Measurements from ENCODE around the gene DHRSX.

Gene DHRSX, protein sequence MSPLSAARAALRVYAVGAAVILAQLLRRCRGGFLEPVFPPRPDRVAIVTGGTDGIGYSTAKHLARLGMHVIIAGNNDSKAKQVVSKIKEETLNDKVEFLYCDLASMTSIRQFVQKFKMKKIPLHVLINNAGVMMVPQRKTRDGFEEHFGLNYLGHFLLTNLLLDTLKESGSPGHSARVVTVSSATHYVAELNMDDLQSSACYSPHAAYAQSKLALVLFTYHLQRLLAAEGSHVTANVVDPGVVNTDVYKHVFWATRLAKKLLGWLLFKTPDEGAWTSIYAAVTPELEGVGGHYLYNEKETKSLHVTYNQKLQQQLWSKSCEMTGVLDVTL

GRCh38 chrX:2500803-2501558 lies at the start of gene DHRSX, which contains the start of gene ZBED1:
DHRSX (minus strand) TSS chrX:2500976; CDS start chrX:2500925, 51 bp downstream.
ZBED1 (minus strand) TSS chrX:2500976; CDS start chrX:2490719, 10,257 bp downstream.
- Histone ChIP-seq H3K36me3 (ENCODE audit: insufficient read depth, low read length) (0 out of 2 replicates have a peak, but pooled peaks cover under 1% of the 10 kb centered on the region), H3K9me3 (ENCODE audit: control insufficient read depth, insufficient read depth, low read length) (no peaks in the 10 kb centered on the region), H3K9ac (ENCODE audit: low read depth, low read length) (peak within 1 kb of the TSS; percentile 92)

GRCh38 chrX:2549876-2550275 lies 49.1 kb upstream of the DHRSX start:
- Histone ChIP-seq H3K4me1 (ENCODE audit: insufficient read depth, low read length) (peaks cover 16% of the 10 kb centered on the region), H3K9me3 (ENCODE audit: control insufficient read depth, insufficient read depth, low read length) (peaks cover 9% of the 10 kb centered on the region), H3K36me3 (ENCODE audit: insufficient read depth, low read length) (no peaks in the 10 kb centered on the region), H3K9ac (ENCODE audit: low read depth, low read length) (no peak overlapping the region)

More at GRCh38 chrX:2500803-2501558, at the start of gene DHRSX, which contains the start of gene ZBED1:
- H3K4me1 ChIP-seq (ENCODE audit: insufficient read depth, low read length) = peaks cover 10% of the 10 kb centered on the region; the same call in 1 of the 2 replicates

DNA sequence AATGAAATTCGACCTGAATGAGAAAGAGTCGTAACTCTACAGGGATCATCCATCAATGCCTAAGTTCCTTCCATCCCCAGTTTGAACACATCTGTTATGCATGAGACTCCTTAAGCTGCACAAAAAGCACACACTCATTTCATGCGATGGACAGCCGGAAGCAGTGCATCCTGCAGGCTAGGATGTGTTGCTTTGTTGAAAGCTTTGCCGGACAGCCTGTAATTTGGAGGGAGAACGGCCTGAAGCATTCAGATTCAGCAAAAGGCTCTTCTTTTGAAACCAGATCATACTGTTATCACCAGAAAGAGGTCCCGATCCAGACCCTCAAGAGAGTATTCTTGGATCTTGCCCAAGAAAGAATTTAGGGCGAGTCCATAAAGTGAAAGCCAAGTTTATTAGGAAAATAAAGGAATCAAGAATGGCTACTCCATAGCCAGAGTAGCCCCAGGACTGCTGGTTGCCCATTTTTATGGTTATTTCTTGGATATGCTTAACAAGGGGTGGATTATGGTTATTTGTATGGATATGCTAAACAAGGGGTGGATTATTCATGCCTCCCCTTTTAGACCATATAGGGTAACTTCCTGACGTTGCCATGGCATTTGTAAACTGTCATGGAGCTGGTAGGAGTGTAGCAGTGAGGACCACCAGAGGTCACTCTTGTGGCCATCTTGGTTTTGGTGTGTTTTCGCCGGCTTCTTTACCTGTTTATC lies 48.1 kb upstream of the DHRSX start:
- Histone ChIP-seq H3K9me3 (ENCODE audit: control insufficient read depth, insufficient read depth, low read length) (peaks cover 9% of the 10 kb centered on the region), H3K36me3 (ENCODE audit: insufficient read depth, low read length) (no peaks in the 10 kb centered on the region), H3K9ac (ENCODE audit: low read depth, low read length) (peak overlapping the region; percentile 2; the same call in 1 of the 2 replicates), H3K4me1 (ENCODE audit: insufficient read depth, low read length) (peaks cover 16% of the 10 kb centered on the region)

DNA sequence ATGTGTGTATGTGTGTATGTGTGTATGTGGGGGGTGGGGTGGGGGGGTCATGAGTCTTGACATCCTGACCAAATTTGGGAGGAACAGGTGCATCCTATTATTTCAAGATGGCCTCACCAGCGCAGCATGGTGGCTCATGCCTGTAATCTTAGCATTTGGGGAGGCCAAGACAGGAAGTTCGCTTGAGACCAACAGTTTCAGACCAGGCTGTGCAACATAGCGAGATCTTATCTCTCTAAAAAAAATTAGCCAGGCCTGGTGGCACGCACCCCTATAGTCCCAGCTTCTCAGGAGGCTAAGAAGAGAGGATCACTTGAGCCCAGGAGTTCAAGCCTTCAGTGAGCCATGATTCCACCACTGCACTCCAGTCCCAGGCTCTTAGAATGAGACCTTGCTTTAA lies 47.0 kb upstream of the DHRSX start:
- no peaks in the 10 kb centered on the region for H3K36me3 ChIP-seq (ENCODE audit: insufficient read depth, low read length)
- no peak overlapping the region for H3K9ac ChIP-seq (ENCODE audit: low read depth, low read length)
- peaks cover 9% of the 10 kb centered on the region for H3K9me3 ChIP-seq (ENCODE audit: control insufficient read depth, insufficient read depth, low read length)
- H3K4me1 ChIP-seq (ENCODE audit: insufficient read depth, low read length) = peaks cover 16% of the 10 kb centered on the region

DNA sequence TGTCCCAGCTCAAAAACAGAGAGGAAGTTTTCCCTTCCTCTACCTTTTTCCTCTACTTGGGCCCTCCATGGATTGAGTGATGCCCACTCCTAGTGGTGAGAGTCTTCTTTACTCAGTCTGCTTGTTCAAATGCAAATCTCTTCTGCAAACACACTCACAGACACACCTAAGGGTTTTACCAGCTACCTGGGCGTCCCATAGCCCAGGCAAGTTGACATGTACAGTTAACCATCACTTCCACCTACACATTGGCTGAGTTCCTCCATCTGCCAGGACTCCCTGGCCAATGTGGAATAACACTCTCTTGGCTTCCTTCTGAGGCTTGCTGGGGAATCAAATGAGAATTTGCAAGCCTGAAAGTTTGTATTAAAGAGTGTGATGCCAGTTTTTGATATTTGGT lies 45.7 kb upstream of the DHRSX start:
- peaks cover 9% of the 10 kb centered on the region for H3K9me3 ChIP-seq (ENCODE audit: control insufficient read depth, insufficient read depth, low read length)
- peaks cover 16% of the 10 kb centered on the region for H3K4me1 ChIP-seq (ENCODE audit: insufficient read depth, low read length)
- no peaks in the 10 kb centered on the region for H3K36me3 ChIP-seq (ENCODE audit: insufficient read depth, low read length)
- H3K9ac ChIP-seq (ENCODE audit: low read depth, low read length) = no peak overlapping the region

- peaks cover 16% of the 10 kb centered on the region for H3K4me1 ChIP-seq (ENCODE audit: insufficient read depth, low read length)
- no peak overlapping the region for H3K9ac ChIP-seq (ENCODE audit: low read depth, low read length)
- peaks cover 9% of the 10 kb centered on the region for H3K9me3 ChIP-seq (ENCODE audit: control insufficient read depth, insufficient read depth, low read length)
- H3K36me3 ChIP-seq (ENCODE audit: insufficient read depth, low read length) = no peaks in the 10 kb centered on the region
Measured at GRCh38 chrX:2545144-2545543, 44.4 kb upstream of the DHRSX start.

- Histone ChIP-seq H3K9me3 (ENCODE audit: control insufficient read depth, insufficient read depth, low read length) (peaks cover 9% of the 10 kb centered on the region), H3K36me3 (ENCODE audit: insufficient read depth, low read length) (no peaks in the 10 kb centered on the region), H3K4me1 (ENCODE audit: insufficient read depth, low read length) (no peaks in the 10 kb centered on the region), H3K9ac (ENCODE audit: low read depth, low read length) (no peak overlapping the region)
Measured at GRCh38 chrX:2542826-2543521, 42.2 kb upstream of the DHRSX start.

DNA sequence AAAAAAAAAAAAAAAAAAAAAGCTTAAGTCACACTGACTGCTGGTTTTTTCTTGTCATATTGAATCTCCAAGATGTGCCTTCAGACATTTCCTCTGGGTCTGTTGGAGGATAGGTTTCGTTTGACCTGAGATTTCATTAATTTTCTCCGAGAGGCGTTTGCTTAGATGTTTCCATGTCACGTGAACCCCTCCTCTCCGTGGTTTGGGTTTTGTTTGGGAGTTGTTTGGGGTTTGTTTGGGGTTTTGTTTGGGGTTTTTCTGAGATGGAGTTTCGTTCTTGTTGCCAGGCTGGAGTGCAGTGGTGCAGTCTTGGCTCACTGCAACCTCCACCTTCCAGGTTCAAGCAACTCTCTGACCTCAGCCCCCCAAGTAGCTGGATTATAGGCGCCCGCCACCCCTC lies 40.8 kb upstream of the DHRSX start:
- peaks cover 7% of the 10 kb centered on the region for H3K9me3 ChIP-seq (ENCODE audit: control insufficient read depth, insufficient read depth, low read length)
- H3K4me1 ChIP-seq (ENCODE audit: insufficient read depth, low read length) = no peaks in the 10 kb centered on the region
- no peak overlapping the region for H3K9ac ChIP-seq (ENCODE audit: low read depth, low read length)

GRCh38 chrX:2540426-2540947 lies 39.7 kb upstream of the DHRSX start:
- Histone ChIP-seq H3K9me3 (ENCODE audit: control insufficient read depth, insufficient read depth, low read length) (peaks cover 3% of the 10 kb centered on the region; the same call in 1 of the 2 replicates), H3K9ac (ENCODE audit: low read depth, low read length) (no peak overlapping the region), H3K4me1 (ENCODE audit: insufficient read depth, low read length) (no peaks in the 10 kb centered on the region), H3K36me3 (ENCODE audit: insufficient read depth, low read length) (no peaks in the 10 kb centered on the region)

More for the DNA sequence above, 40.8 kb upstream of the DHRSX start:
- H3K36me3 ChIP-seq (ENCODE audit: insufficient read depth, low read length) = no peaks in the 10 kb centered on the region

DNA sequence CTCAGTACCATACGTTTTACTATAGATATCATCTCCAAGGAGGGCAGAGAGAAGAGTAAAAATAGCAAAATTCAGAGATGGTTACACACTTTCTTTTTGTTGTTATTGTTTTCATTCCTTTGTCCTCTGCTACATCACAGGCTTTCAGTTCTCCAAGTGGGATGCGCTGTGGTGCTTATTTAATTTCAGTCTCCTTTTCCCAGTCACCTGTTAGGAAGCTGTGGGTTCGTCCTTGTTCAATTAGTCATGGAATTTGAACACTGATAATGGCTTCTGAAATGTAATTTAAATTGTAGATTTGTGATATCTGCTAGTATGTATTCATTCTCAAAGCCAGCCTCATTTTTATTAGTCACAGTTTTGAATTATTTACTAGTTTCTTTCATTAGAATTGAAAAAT lies 38.8 kb upstream of the DHRSX start:
- Histone ChIP-seq H3K9ac (ENCODE audit: low read depth, low read length) (no peak overlapping the region), H3K9me3 (ENCODE audit: control insufficient read depth, insufficient read depth, low read length) (no peaks in the 10 kb centered on the region), H3K4me1 (ENCODE audit: insufficient read depth, low read length) (no peaks in the 10 kb centered on the region), H3K36me3 (ENCODE audit: insufficient read depth, low read length) (no peaks in the 10 kb centered on the region)

DNA sequence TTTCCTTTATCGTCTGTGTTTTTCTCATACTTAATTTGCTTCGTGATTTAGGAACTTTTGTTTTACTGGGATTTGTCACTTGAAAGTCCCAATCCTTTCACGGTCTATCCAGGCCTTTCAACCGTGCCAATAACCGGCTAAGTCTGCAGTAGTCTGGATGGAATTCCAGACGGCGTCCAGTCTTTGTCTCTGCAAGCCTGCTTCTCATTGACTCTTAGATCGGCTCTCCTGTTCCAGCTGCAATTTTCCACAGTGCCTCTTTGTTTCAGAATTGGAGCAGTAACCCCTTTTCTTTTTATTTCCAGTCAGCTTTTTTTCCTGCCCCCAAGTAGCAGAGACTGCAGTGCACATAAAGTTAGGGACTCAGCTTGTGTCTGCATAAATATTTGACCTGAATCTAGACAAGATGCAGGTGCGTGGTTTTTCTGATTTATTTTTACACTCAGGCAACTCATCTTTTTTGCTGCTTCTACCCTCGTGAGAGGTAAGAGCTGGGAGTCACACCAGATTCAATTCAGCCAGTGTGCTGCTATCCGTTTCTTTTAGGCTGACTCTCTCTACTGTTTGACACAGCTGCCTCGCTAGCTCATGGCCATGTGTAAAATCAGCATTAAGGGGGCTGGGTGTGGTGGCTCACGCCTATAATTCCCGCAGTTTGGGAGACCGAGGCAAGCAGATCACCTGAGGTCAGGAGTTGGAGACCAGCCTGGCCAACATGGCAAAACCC lies 37.4 kb upstream of the DHRSX start:
- Histone ChIP-seq H3K9me3 (ENCODE audit: control insufficient read depth, insufficient read depth, low read length) (no peaks in the 10 kb centered on the region), H3K9ac (ENCODE audit: low read depth, low read length) (no peak overlapping the region), H3K4me1 (ENCODE audit: insufficient read depth, low read length) (no peaks in the 10 kb centered on the region)

DNA sequence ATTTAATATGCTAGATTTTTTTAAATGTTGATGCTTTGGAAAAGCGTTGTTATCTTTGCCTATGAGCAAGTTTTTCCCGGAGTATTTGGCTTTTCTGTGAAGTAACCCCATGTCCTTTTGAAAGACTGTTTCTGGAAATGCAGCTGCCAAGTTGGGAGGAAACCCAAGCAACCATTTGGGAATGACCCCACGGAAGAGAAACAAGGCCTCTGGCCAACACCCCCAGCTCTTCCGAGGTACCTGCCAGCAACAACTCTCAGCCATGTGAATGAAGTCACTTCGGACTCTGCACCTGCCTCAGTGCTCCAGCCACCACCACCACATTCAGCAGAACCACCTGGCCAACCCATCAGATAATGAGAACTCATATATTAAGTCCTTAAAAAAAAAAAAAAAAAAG lies 36.2 kb upstream of the DHRSX start:
- H3K9me3 ChIP-seq (ENCODE audit: control insufficient read depth, insufficient read depth, low read length) = no peaks in the 10 kb centered on the region
- H3K4me1 ChIP-seq (ENCODE audit: insufficient read depth, low read length) = no peaks in the 10 kb centered on the region
- no peak overlapping the region for H3K9ac ChIP-seq (ENCODE audit: low read depth, low read length)
- H3K36me3 ChIP-seq (ENCODE audit: insufficient read depth, low read length) = no peaks in the 10 kb centered on the region

More for the DNA sequence above, 37.4 kb upstream of the DHRSX start:
- no peaks in the 10 kb centered on the region for H3K36me3 ChIP-seq (ENCODE audit: insufficient read depth, low read length)

- H3K36me3 ChIP-seq (ENCODE audit: insufficient read depth, low read length) = no peaks in the 10 kb centered on the region
Measured at GRCh38 chrX:2536141-2536540, 35.4 kb upstream of the DHRSX start.

More at GRCh38 chrX:2536141-2536540, 35.4 kb upstream of the DHRSX start:
- Histone ChIP-seq H3K9me3 (ENCODE audit: control insufficient read depth, insufficient read depth, low read length) (no peaks in the 10 kb centered on the region), H3K9ac (ENCODE audit: low read depth, low read length) (no peak overlapping the region), H3K4me1 (ENCODE audit: insufficient read depth, low read length) (no peaks in the 10 kb centered on the region)

Data from ES-I3 (cell line).